A673 (cell line): ENCODE results near the gene PRSS8.

Source experiments
- CTCF ChIP-seq: fragments of 300-800, 200-600 bp; sonication (generic); conservative IDR thresholded peaks from 2 replicates; pipeline ENCODE4 v1.5.1; 2017; ENCODE audit warnings: low read depth, mild to moderate bottlenecking, antibody characterized with exemption, low read length, moderate library complexity, mixed read lengths
- EZH2 ChIP-seq: fragments of 200-600 bp; sonication (generic); IDR thresholded peaks from 2 replicates; pipeline ENCODE4 v1.6.1; 2017; ENCODE audit warnings: borderline replicate concordance, low read depth, mild to moderate bottlenecking, mixed read lengths, antibody characterized with exemption, low read length; ENCODE audit not compliant: poor library complexity, severe bottlenecking

- no peak for TF ChIP-seq CTCF
- TF ChIP-seq EZH2 = no peak
These were observed 15.4 kb downstream of the PRSS8 start for GRCh38 chr16:31120129-31120528.
